GM12878 (cell line): ENCODE measurements around the gene RNF44. TPM values are rescaled to one million over a fixed set of nuclear protein-coding genes. Genes with fewer than 3 reads are reported as not detected.

Experiments used
- ATAC-seq: fragments of 200-7000 bp; cut with Tn5 transposase; 3 replicates; pipeline ENCODE4 v1.9.1; 2020; ENCODE audit warnings: mild to moderate bottlenecking, moderate library complexity
- BruUV-seq: library from RNA; stranded (reverse); fragments of 400-500 nt; replicated peaks from 2 replicates; lab custom pipeline; 2021; lab: Mats Ljungman, UMichigan
- CTCF ChIA-PET: fragments of 300-600 bp; sonication (Branson Sonifier 250); formaldehyde crosslinking; extraction: SDS; loops from one replicate; lab custom pipeline; 2021; ENCODE audit warnings: inconsistent platforms; lab: Yijun Ruan, JAX
- POLR2A ChIA-PET: fragments of 350-600 bp; formaldehyde crosslinking; extraction: SDS; loops from one replicate; lab custom pipeline; 2021; ENCODE audit warnings: inconsistent platforms; lab: Charles Lee
- RAD21 ChIA-PET: fragments of 300-600 bp; sonication (Branson Sonifier 250); formaldehyde crosslinking; loops from one replicate; lab custom pipeline; 2023; ENCODE audit warnings: antibody characterized with exemption; ENCODE audit not compliant: unreplicated experiment; lab: Charles Lee
- SMC1A ChIA-PET: fragments of 300-600 bp; sonication (Branson Sonifier 250); formaldehyde crosslinking; loops from one replicate; lab custom pipeline; 2023; ENCODE audit not compliant: unreplicated experiment, uncharacterized antibody; lab: Charles Lee
- DNase-seq: peaks from one replicate; pipeline ENCODE4 v3.0.0-alpha.2; 2011; ENCODE audit warnings: low read depth, low spot score
- FAIRE-seq: peaks from 3 replicates; lab custom pipeline; 2011; peaks lifted over from hg19 to GRCh38; lab: Jason Lieb, UNC
- H2AFZ ChIP-seq: 2 replicates; pipeline ENCODE4 v1.6.0; 2011; ENCODE audit warnings: low read depth, low read length, control low read depth; ENCODE audit not compliant: control insufficient read depth
- H3K27ac ChIP-seq: 2 replicates; pipeline ENCODE4 v1.5.1; 2011; ENCODE audit warnings: control low read depth; ENCODE audit not compliant: control insufficient read depth, insufficient read depth
- H3K27me3 ChIP-seq, 2 experiments: replicated peaks in 1 of 2; 2 replicates each; pipeline versions ENCODE4 v1.6.0 to v1.6.1; 2011; ENCODE audit warnings: low read length in 1 of 2; ENCODE audit not compliant: control insufficient read depth in 2 of 2, insufficient read depth in 2 of 2
- H3K36me3 ChIP-seq, 2 experiments: 2 replicates each; pipeline ENCODE4 v1.5.1; 2011; ENCODE audit warnings: low read length in 1 of 2; ENCODE audit not compliant: control insufficient read depth in 2 of 2, insufficient read depth in 2 of 2
- H3K4me1 ChIP-seq: 2 replicates; pipeline ENCODE4 v1.6.1; 2011; ENCODE audit warnings: mild to moderate bottlenecking, low read length, moderate library complexity, mixed read lengths; ENCODE audit not compliant: control insufficient read depth, insufficient read depth
- H3K4me2 ChIP-seq: 2 replicates; pipeline ENCODE4 v1.6.0; 2011; ENCODE audit warnings: control low read depth; ENCODE audit not compliant: control insufficient read depth, insufficient read depth
- H3K4me3 ChIP-seq: fragments of 200-600 bp; sonication (generic); 2 replicates; pipeline ENCODE4 v1.5.1; 2016
- H3K79me2 ChIP-seq: 2 replicates; pipeline ENCODE4 v1.6.0; 2011; ENCODE audit warnings: low read length; ENCODE audit not compliant: control insufficient read depth, insufficient read depth
- H3K9ac ChIP-seq: 2 replicates; pipeline ENCODE4 v1.8.0; 2011; ENCODE audit warnings: low read length, control low read depth, mixed read lengths; ENCODE audit not compliant: control insufficient read depth, insufficient read depth
- H3K9me3 ChIP-seq: replicated peaks from 3 replicates; pipeline ENCODE4 v1.5.1; 2011; ENCODE audit warnings: mild to moderate bottlenecking, low read length; ENCODE audit not compliant: control insufficient read depth, insufficient read depth
- H4K20me1 ChIP-seq: 2 replicates; pipeline ENCODE4 v1.6.0; 2011; ENCODE audit not compliant: control insufficient read depth, insufficient read depth
- LARP7 ChIP-seq: fragments of 450-650 bp; IDR thresholded peaks from 2 replicates; pipeline ENCODE4 v1.6.1; 2017; ENCODE audit warnings: mild to moderate bottlenecking
- MXI1 ChIP-seq: fragments of 150-350 bp; IDR thresholded peaks from 2 replicates; pipeline ENCODE4 v1.6.1; 2011; ENCODE audit warnings: low read depth, mild to moderate bottlenecking, inconsistent platforms, low read length, improper control_type of control experiment
- NR2F1 ChIP-seq: fragments of 450-650 bp; conservative IDR thresholded peaks from 2 replicates; pipeline ENCODE4 v1.6.1; 2017; ENCODE audit warnings: mild to moderate bottlenecking
- YBX1 ChIP-seq: fragments of 450-650 bp; IDR thresholded peaks from 2 replicates; pipeline ENCODE4 v1.6.1; 2016; ENCODE audit warnings: antibody characterized with exemption
- ZNF384 ChIP-seq: IDR thresholded peaks from 2 replicates; pipeline ENCODE4 v1.6.1; 2012; ENCODE audit warnings: low read depth, mild to moderate bottlenecking, low read length, improper control_type of control experiment, borderline replicate concordance
- ZNF687 ChIP-seq: fragments of 450-650 bp; IDR thresholded peaks from 2 replicates; pipeline ENCODE4 v1.6.1; 2017; ENCODE audit warnings: mild to moderate bottlenecking, moderate library complexity
- WGBS: methylation state at CpG from one replicate; pipeline ENCODE4 v1.1.6; 2016; ENCODE audit warnings: low lambda C conversion rate; ENCODE audit not compliant: insufficient replicate concordance, insufficient coverage; ENCODE audit errors: missing lambda C conversion rate; 5-methylcytosine and 5-hydroxymethylcytosine counted together
- in situ Hi-C: fragments of 300-500 bp; cut with MboI; formaldehyde crosslinking; loops from 9 replicates; pipeline ENCODE4 v1.14.3; 2018; ENCODE audit warnings: mixed read lengths
- intact Hi-C: fragments of 100-400 bp; cut with micrococcal nuclease; formaldehyde crosslinking; loops from one replicate; pipeline ENCODE4 v1.14.2; 2022; ENCODE audit not compliant: unreplicated experiment
- polyA plus RNA-seq, 11 experiments: library from polyadenylated mRNA; depleted of rRNA in 4 of 11; unstranded in 6 of 11; stranded (reverse) in 5 of 11; fragments of >200 nt; fragmentation: Nextera tagmentation in 4 of 11; fragmentation: Illumina TruSeq in 1 of 11; extraction: Ambion mirVana in 4 of 11; extraction: Trizol in 1 of 11; gene quantifications; 1 replicate in 1 of 11; 2 replicates in 10 of 11; pipeline versions ENCODE4 v1.2.1 to v1.2.3, GENCODE V29; 2011 to 2016; ENCODE audit warnings: inconsistent platforms in 2 of 11, missing spikeins in 2 of 11, low read depth in 1 of 11
- total RNA-seq, 4 experiments: library from RNA; depleted of rRNA in 3 of 4; stranded (reverse); fragments of >200 nt in 3 of 4; fragmentation: Illumina TruSeq in 1 of 4; extraction: Trizol in 1 of 4; gene quantifications; 2 replicates each; pipeline versions ENCODE4 v1.2.1 to v1.2.3, GENCODE V29; 2013 to 2021

The RNF44 gene
- total and polyA plus RNA-seq, 10 of the 15 experiments (the other 5 are each of a cell fraction or from before 2014, with no cell fraction given): 1.7 to 51.9 (median 7.9) TPM

- Histone ChIP-seq H3K79me2 (no peaks in the 10 kb centered on the region), H3K9me3 (no peaks in the 10 kb centered on the region), H3K36me3 (peaks cover 20 to 42% of the 10 kb centered on the region in 2 experiments), H4K20me1 (no peaks in the 10 kb centered on the region), H3K4me3 (no peak overlapping the region), H3K4me2 (no peak overlapping the region), H3K27ac (no peak overlapping the region), H3K9ac (no peak overlapping the region), H3K4me1 (no peaks in the 10 kb centered on the region), H3K27me3 (no peaks in the 10 kb centered on the region), H2AFZ (no peak overlapping the region)
- TF ChIP-seq MXI1 (no peak), ZNF687 (no peak)
- no peak for DNase-seq
- ChIA-PET RAD21 (no interaction called here), SMC1A (no interaction called here), POLR2A (no interaction called here), CTCF (interaction anchor here (1.2 kb wide), 1 partner anchor 14 kb away, joined by 3 read pairs; no protein-coding TSS in a partner anchor)
- BruUV-seq: no TSS peak
- no peak for FAIRE-seq
- intact Hi-C loops (no loop called here), in situ Hi-C loops (no loop called here)
- 92% methylated on average over 9 of the region's 9 CpGs for WGBS
- no peak for ATAC-seq
Measured at GRCh38 chr5:176497852-176498251, 39.4 kb downstream of the RNF44 start.

- Histone ChIP-seq H3K27ac (no peak overlapping the region), H3K27me3 (no peaks in the 10 kb centered on the region), H3K36me3 (peaks cover 15 to 49% of the 10 kb centered on the region in 2 experiments), H3K4me3 (no peak overlapping the region), H3K79me2 (no peaks in the 10 kb centered on the region), H3K9me3 (no peaks in the 10 kb centered on the region), H3K9ac (no peak overlapping the region), H2AFZ (no peak overlapping the region), H3K4me2 (no peak overlapping the region), H4K20me1 (no peaks in the 10 kb centered on the region), H3K4me1 (no peaks in the 10 kb centered on the region)
- no peak for ATAC-seq
- in situ Hi-C loops: no loop called here
- ChIA-PET RAD21 (no interaction called here), POLR2A (no interaction called here), SMC1A (no interaction called here), CTCF (no interaction called here)
- BruUV-seq: no TSS peak
- FAIRE-seq: no peak
- TF ChIP-seq NR2F1 (no peak), LARP7 (no peak), YBX1 (no peak), ZNF384 (no peak)
- DNase-seq: no peak
- 94% methylated on average over 3 of the region's 3 CpGs for WGBS
- intact Hi-C loops: no loop called here
Measured at GRCh38 chr5:176492431-176492830, 44.8 kb downstream of the RNF44 start.
